GM12892 (cell line): ENCODE data around the gene TUBAL3.

ENCODE experiments used
- POLR2A ChIP-seq: IDR thresholded peaks from 2 replicates; pipeline ENCODE4 v1.6.1; 2011; ENCODE audit warnings: low read depth, low read length, control low read depth
- TAF1 ChIP-seq: IDR thresholded peaks from 2 replicates; pipeline ENCODE4 v1.6.1; 2011; ENCODE audit warnings: low read depth, mild to moderate bottlenecking, control low read depth, low read length, borderline replicate concordance

GRCh38 chr10:5349362-5349761 is 55.3 kb downstream of the TUBAL3 start:
- no peak for TF ChIP-seq POLR2A
- TF ChIP-seq TAF1: no peak
